Uterus (tissue), 2 donors: ENCODE measurements around the gene FDX1.
A peak's percentile ranks its signal among the peaks of the same experiment; 100 is the strongest.

ENCODE experiments used
- POLR2A ChIP-seq, 2 donors: fragments of 450-650 bp; IDR thresholded peaks; one replicate each; pipeline ENCODE4 v1.6.1; 2016; ENCODE audit warnings: antibody characterized with exemption in 2 of 2, mild to moderate bottlenecking in 1 of 2, moderate library complexity in 1 of 2
- TF ChIP-seq, protein P1 (sequence below), 4 experiments: fragments of 200-600 bp in 2 of 4; fragments of 450-650 bp in 2 of 4; sonication (generic) in 2 of 4; IDR thresholded peaks; one replicate each; pipeline ENCODE4 v1.5.1; 2016 to 2019; ENCODE audit warnings: antibody characterized with exemption in 4 of 4, mild to moderate bottlenecking in 2 of 4, moderate library complexity in 1 of 4

DNA sequence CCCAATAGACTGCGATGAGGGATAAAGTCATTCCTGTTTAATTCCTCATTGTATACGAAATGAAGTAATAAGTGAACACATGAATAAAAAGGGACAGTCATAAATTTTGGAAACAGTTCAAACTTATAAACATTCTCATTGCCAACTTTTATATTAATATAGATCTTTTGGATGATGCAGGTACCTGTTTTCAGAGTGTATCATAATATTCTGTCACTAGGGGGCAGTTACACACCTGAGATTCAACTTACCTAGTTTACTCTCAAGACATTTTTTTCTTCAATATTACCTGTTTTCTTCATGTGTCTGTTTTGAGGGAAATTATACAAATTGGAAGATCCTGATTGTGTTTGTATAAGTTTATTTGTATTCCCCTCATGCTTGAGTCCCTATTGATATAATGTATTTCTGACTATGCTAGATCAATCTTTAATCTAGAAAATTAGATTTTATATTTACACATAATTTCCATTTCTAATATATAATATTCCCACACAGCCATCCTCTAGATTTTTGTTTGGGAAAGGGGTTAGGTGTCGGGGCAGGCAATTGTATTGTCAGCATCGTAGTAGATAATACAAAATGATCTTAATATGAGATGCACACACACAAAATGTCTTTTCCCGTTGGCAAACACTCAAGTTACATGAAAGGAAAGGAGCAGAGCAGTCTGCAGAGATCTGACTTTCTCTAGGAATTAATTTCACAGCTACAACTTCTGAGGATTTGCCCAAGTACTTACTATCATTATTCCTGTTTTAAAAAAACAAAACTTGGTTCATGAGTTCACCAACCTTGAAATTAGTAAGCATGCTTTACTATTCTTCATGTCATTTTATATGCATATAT, 18.4 kb downstream of the FDX1 start:
- TF ChIP-seq, protein P1, sequence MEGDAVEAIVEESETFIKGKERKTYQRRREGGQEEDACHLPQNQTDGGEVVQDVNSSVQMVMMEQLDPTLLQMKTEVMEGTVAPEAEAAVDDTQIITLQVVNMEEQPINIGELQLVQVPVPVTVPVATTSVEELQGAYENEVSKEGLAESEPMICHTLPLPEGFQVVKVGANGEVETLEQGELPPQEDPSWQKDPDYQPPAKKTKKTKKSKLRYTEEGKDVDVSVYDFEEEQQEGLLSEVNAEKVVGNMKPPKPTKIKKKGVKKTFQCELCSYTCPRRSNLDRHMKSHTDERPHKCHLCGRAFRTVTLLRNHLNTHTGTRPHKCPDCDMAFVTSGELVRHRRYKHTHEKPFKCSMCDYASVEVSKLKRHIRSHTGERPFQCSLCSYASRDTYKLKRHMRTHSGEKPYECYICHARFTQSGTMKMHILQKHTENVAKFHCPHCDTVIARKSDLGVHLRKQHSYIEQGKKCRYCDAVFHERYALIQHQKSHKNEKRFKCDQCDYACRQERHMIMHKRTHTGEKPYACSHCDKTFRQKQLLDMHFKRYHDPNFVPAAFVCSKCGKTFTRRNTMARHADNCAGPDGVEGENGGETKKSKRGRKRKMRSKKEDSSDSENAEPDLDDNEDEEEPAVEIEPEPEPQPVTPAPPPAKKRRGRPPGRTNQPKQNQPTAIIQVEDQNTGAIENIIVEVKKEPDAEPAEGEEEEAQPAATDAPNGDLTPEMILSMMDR (IDR thresholded peaks at IDR 0.05): peak in 3 of 4 experiments; percentile 22 to 31 (median 23)
- no peak for TF ChIP-seq POLR2A (IDR thresholded peaks at IDR 0.05)
